H1 (cell line): Measurements from ENCODE around the gene RIN3. TPM values are rescaled to one million over a fixed set of nuclear protein-coding genes. Genes with fewer than 3 reads are reported as not detected.

Source experiments
- CTCF ChIA-PET: fragments of 300-600 bp; sonication (Branson Sonifier 250); formaldehyde crosslinking; loops from one replicate; lab custom pipeline; 2021; ENCODE audit not compliant: partially characterized antibody; lab: Charles Lee
- POLR2A ChIA-PET: fragments of 300-600 bp; sonication (Branson Sonifier 250); formaldehyde crosslinking; loops from one replicate; lab custom pipeline; 2021; ENCODE audit warnings: inconsistent platforms; ENCODE audit not compliant: partially characterized antibody; lab: Charles Lee
- DNase-seq, 2 experiments: peaks; one replicate each; pipeline versions ENCODE4 v3.0.0 to v3.0.0-alpha.2; 2010 to 2022; ENCODE audit warnings: low spot score in 2 of 2, low read depth in 1 of 2, mixed read lengths in 1 of 2
- FAIRE-seq: peaks from 2 replicates; lab custom pipeline; 2011; peaks lifted over from hg19 to GRCh38; lab: Jason Lieb, UNC
- H2AFZ ChIP-seq: 2 replicates; pipeline ENCODE4 v1.8.1; 2012; ENCODE audit warnings: low read length, inconsistent platforms
- H2AK5ac ChIP-seq: 2 replicates; pipeline ENCODE4 v1.6.1; 2013; ENCODE audit warnings: low read depth, low read length
- H2BK120ac ChIP-seq: replicated peaks from 2 replicates; pipeline ENCODE3; 2013; ENCODE audit warnings: low read depth, low read length, inconsistent platforms
- H2BK12ac ChIP-seq: 2 replicates; pipeline ENCODE4 v1.6.1; 2013; ENCODE audit warnings: low read depth, low read length
- H2BK15ac ChIP-seq: 2 replicates; pipeline ENCODE4 v1.6.1; 2013; ENCODE audit warnings: low read length
- H2BK20ac ChIP-seq: 2 replicates; pipeline ENCODE4 v1.6.1; 2013; ENCODE audit warnings: low read length
- H2BK5ac ChIP-seq: 2 replicates; pipeline ENCODE4 v1.6.1; 2013; ENCODE audit warnings: low read depth, low read length
- H3K14ac ChIP-seq: 2 replicates; pipeline ENCODE4 v1.6.1; 2013; ENCODE audit warnings: inconsistent platforms; ENCODE audit not compliant: insufficient read length
- H3K18ac ChIP-seq: 2 replicates; pipeline ENCODE4 v1.6.1; 2013; ENCODE audit warnings: low read length; ENCODE audit errors: extremely low read depth
- H3K23ac ChIP-seq: 2 replicates; pipeline ENCODE4 v1.6.1; 2013; ENCODE audit warnings: inconsistent platforms; ENCODE audit not compliant: insufficient read length
- H3K23me2 ChIP-seq: 2 replicates; pipeline ENCODE4 v1.6.1; 2013; ENCODE audit warnings: low read depth, low read length
- H3K27ac ChIP-seq: 2 replicates; pipeline ENCODE4 v1.6.1; 2011; ENCODE audit warnings: low read depth, low read length, inconsistent platforms
- H3K27me3 ChIP-seq, 4 experiments: replicated peaks in 1 of 4; 1 replicate in 1 of 4; 2 replicates in 3 of 4; pipeline versions ENCODE4 v1.6.1 to v1.8.1; 2011 to 2013; ENCODE audit warnings: low read length in 3 of 4, mild to moderate bottlenecking in 3 of 4, inconsistent platforms in 2 of 4, mixed read lengths in 2 of 4, moderate library complexity in 1 of 4; ENCODE audit not compliant: control insufficient read depth in 3 of 4, insufficient read depth in 3 of 4; ENCODE audit errors: extremely low read depth in 1 of 4
- H3K36me3 ChIP-seq, 4 experiments: 2 replicates each; pipeline versions ENCODE4 v1.6.1 to v1.8.1; 2011 to 2013; ENCODE audit warnings: mild to moderate bottlenecking in 4 of 4, low read length in 3 of 4, moderate library complexity in 2 of 4, control low read depth in 1 of 4, inconsistent platforms in 1 of 4; ENCODE audit not compliant: insufficient read depth in 4 of 4, control insufficient read depth in 2 of 4
- H3K4ac ChIP-seq: replicated peaks from 2 replicates; pipeline ENCODE3; 2013; ENCODE audit warnings: low read length, low read depth, mixed read lengths, inconsistent platforms; ENCODE audit not compliant: insufficient read length
- H3K4me1 ChIP-seq, 4 experiments: replicated peaks in 1 of 4; 1 replicate in 1 of 4; 2 replicates in 3 of 4; pipeline versions ENCODE4 v1.6.1 to v1.8.1; 2011 to 2013; ENCODE audit warnings: low read length in 3 of 4, inconsistent platforms in 2 of 4, mixed read lengths in 1 of 4; ENCODE audit not compliant: insufficient read depth in 4 of 4, control insufficient read depth in 3 of 4
- H3K4me2 ChIP-seq, 2 experiments: 2 replicates each; pipeline versions ENCODE4 v1.6.1 to v1.8.1; 2011 to 2013; ENCODE audit warnings: low read depth in 2 of 2, low read length in 2 of 2, control low read depth in 1 of 2, inconsistent platforms in 1 of 2, mild to moderate bottlenecking in 1 of 2; ENCODE audit not compliant: insufficient read depth in 1 of 2
- H3K4me3 ChIP-seq, 4 experiments: fragments of 200-600, 300-600 bp in 1 of 4; sonication (generic), shearing (Covaris generic), sonication (Bioruptor Twin) in 1 of 4; 2 replicates each; pipeline versions ENCODE4 v1.5.1 to v1.8.1; 2011 to 2016; ENCODE audit warnings: low read length in 4 of 4, low read depth in 3 of 4, control low read depth in 2 of 4, inconsistent platforms in 2 of 4, mild to moderate bottlenecking in 2 of 4, mixed read lengths in 1 of 4, moderate library complexity in 1 of 4; ENCODE audit not compliant: insufficient read depth in 2 of 4; ENCODE audit errors: extremely low read depth in 1 of 4
- H3K56ac ChIP-seq: replicated peaks from 2 replicates; pipeline ENCODE3; 2013; ENCODE audit warnings: low read depth, mild to moderate bottlenecking, mixed read lengths, low read length, inconsistent platforms; ENCODE audit not compliant: insufficient read length
- H3K79me1 ChIP-seq: 2 replicates; pipeline ENCODE4 v1.6.1; 2013; ENCODE audit warnings: low read depth, low read length, control low read depth
- H3K79me2 ChIP-seq, 2 experiments: 2 replicates each; pipeline versions ENCODE4 v1.6.1 to v1.8.1; 2012 to 2013; ENCODE audit warnings: low read length in 2 of 2, mild to moderate bottlenecking in 2 of 2, inconsistent platforms in 1 of 2; ENCODE audit not compliant: insufficient read depth in 2 of 2, control insufficient read depth in 1 of 2
- H3K9ac ChIP-seq, 4 experiments: replicated peaks in 1 of 4; 1 replicate in 1 of 4; 2 replicates in 3 of 4; pipeline versions ENCODE4 v1.6.1 to v1.8.1; 2011 to 2013; ENCODE audit warnings: low read depth in 3 of 4, low read length in 3 of 4, control low read depth in 2 of 4, mild to moderate bottlenecking in 2 of 4, moderate library complexity in 2 of 4, inconsistent platforms in 1 of 4; ENCODE audit errors: extremely low read depth in 1 of 4
- H3K9me3 ChIP-seq, 2 experiments: 2 replicates each; pipeline versions ENCODE4 v1.6.1 to v1.8.1; 2012 to 2013; ENCODE audit warnings: mild to moderate bottlenecking in 2 of 2, moderate library complexity in 2 of 2, control low read depth in 1 of 2, inconsistent platforms in 1 of 2, low read depth in 1 of 2, low read length in 1 of 2, mixed read lengths in 1 of 2; ENCODE audit not compliant: insufficient read depth in 2 of 2
- H4K20me1 ChIP-seq, 2 experiments: replicated peaks in 1 of 2; 2 replicates each; pipeline versions ENCODE3 to v1.8.1; 2011 to 2013; ENCODE audit warnings: inconsistent platforms in 2 of 2, low read length in 2 of 2, mild to moderate bottlenecking in 1 of 2; ENCODE audit not compliant: insufficient read depth in 2 of 2, control insufficient read depth in 1 of 2
- H4K5ac ChIP-seq: 2 replicates; pipeline ENCODE4 v1.6.1; 2013; ENCODE audit warnings: low read length, low read depth, mixed read lengths, inconsistent platforms; ENCODE audit not compliant: insufficient read length
- H4K8ac ChIP-seq: 2 replicates; pipeline ENCODE4 v1.8.0; 2013; ENCODE audit warnings: mild to moderate bottlenecking, moderate library complexity, low read length, inconsistent platforms; ENCODE audit not compliant: insufficient read depth; ENCODE audit errors: extremely low read depth
- H4K91ac ChIP-seq: replicated peaks from 2 replicates; pipeline ENCODE3; 2013; ENCODE audit warnings: low read length, mixed read lengths, inconsistent platforms; ENCODE audit not compliant: insufficient read length
- ATF2 ChIP-seq: IDR thresholded peaks from 2 replicates; pipeline ENCODE4 v1.6.1; 2012; ENCODE audit warnings: low read length, inconsistent platforms
- BRCA1 ChIP-seq: IDR thresholded peaks from 2 replicates; pipeline ENCODE4 v1.6.1; 2012; ENCODE audit warnings: low read depth, low read length, improper control_type of control experiment
- E2F6 ChIP-seq: IDR thresholded peaks from 2 replicates; pipeline ENCODE4 v1.6.1; 2012; ENCODE audit warnings: inconsistent platforms
- HDAC6 ChIP-seq: IDR thresholded peaks from one replicate; pipeline ENCODE4 v1.7.1; 2012; ENCODE audit warnings: low read depth, mild to moderate bottlenecking, inconsistent platforms, low read length, moderate library complexity
- KDM1A ChIP-seq: fragments of 200-600, 300-600 bp; sonication (generic); IDR thresholded peaks from 2 replicates; pipeline ENCODE4 v1.7.1; 2016; ENCODE audit warnings: mild to moderate bottlenecking, low read length, borderline replicate concordance
- KDM5A ChIP-seq: fragments of 200-600 bp; IDR thresholded peaks from 2 replicates; pipeline ENCODE4 v1.7.1; 2012; ENCODE audit warnings: mild to moderate bottlenecking, low read length, inconsistent platforms, mixed read lengths
- POLR2A ChIP-seq, 2 experiments: IDR thresholded peaks; 1 replicate in 1 of 2; 2 replicates in 1 of 2; pipeline ENCODE4 v1.6.1; 2011; ENCODE audit warnings: low read depth in 2 of 2, low read length in 2 of 2, mild to moderate bottlenecking in 2 of 2; ENCODE audit errors: control extremely low read depth in 1 of 2
- RFX5 ChIP-seq: IDR thresholded peaks from 2 replicates; pipeline ENCODE4 v1.6.1; 2011; ENCODE audit warnings: low read depth, low read length, improper control_type of control experiment, borderline replicate concordance
- SIX5 ChIP-seq: IDR thresholded peaks from 2 replicates; pipeline ENCODE4 v1.6.1; 2011; ENCODE audit warnings: mild to moderate bottlenecking, low read depth, low read length
- TAF1 ChIP-seq: IDR thresholded peaks from 2 replicates; pipeline ENCODE4 v1.6.1; 2011; ENCODE audit warnings: mild to moderate bottlenecking, low read depth, low read length
- TCF12 ChIP-seq: IDR thresholded peaks from 2 replicates; pipeline ENCODE4 v1.6.1; 2011; ENCODE audit warnings: low read depth, mild to moderate bottlenecking, low read length
- WGBS, 2 experiments: shearing (Covaris generic) in 1 of 2; methylation state at CpG; one replicate each; pipeline versions ENCODE4 v1.1.6 to v1.1.7; 2013 to 2015; ENCODE audit warnings: low lambda C conversion rate in 2 of 2, mixed read lengths in 2 of 2, inconsistent platforms in 1 of 2, low coverage in 1 of 2, missing lambda C conversion rate in 1 of 2; ENCODE audit not compliant: insufficient replicate concordance in 2 of 2, insufficient coverage in 1 of 2, insufficient read length in 1 of 2; ENCODE audit errors: extremely low coverage in 1 of 2, missing lambda C conversion rate in 1 of 2; 5-methylcytosine and 5-hydroxymethylcytosine counted together
- polyA plus RNA-seq, 7 experiments: library from polyadenylated mRNA; depleted of rRNA in 3 of 7; stranded (reverse) in 5 of 7; unstranded in 2 of 7; fragments of >200 nt in 5 of 7; fragments of 200-250 nt in 2 of 7; gene quantifications; 1 replicate in 5 of 7; 2 replicates in 1 of 7; 4 replicates in 1 of 7; pipeline versions ENCODE4 v1.2.1 to v1.2.3, GENCODE V29; 2011 to 2013; ENCODE audit warnings: missing spikeins in 2 of 7, mixed read lengths in 2 of 7
- total RNA-seq: library from RNA; stranded (reverse); fragmentation: NEBNext Ultra II Directional; extraction: Animal tissue kit (Norgen Biotek cat#: 25700); gene quantifications from 2 replicates; pipeline ENCODE4 v1.2.1, GENCODE V29; 2021

RIN3 gene
- total and polyA plus RNA-seq, 2 of the 8 experiments (the other 6 are each of a cell fraction or from before 2014, with no cell fraction given): 0.59 to 1.5 TPM

- Histone ChIP-seq H3K18ac (no peak overlapping the region; the same call in 1 of the 2 replicates), H3K4me3 (no peak overlapping the region), H3K9ac (no peak overlapping the region), H3K79me1 (no peaks in the 10 kb centered on the region), H3K9me3 (no peaks in the 10 kb centered on the region), H2AK5ac (no peak overlapping the region; the same call in 1 of the 2 replicates), H3K4ac (no peak overlapping the region), H3K27me3 (no peaks in the 10 kb centered on the region), H4K91ac (no peak overlapping the region), H3K79me2 (no peaks in the 10 kb centered on the region), H3K4me2 (peak overlapping the region in 1 of 2 experiments; percentile 23; a peak in 1 of 4 replicates), H2BK5ac (no peak overlapping the region; the same call in 1 of the 2 replicates), H2BK15ac (no peak overlapping the region), H3K36me3 (no peaks in the 10 kb centered on the region), H2BK12ac (no peak overlapping the region), H3K23ac (no peak overlapping the region), H2BK20ac (no peak overlapping the region; the same call in 1 of the 2 replicates), H3K56ac (no peak overlapping the region), H3K27ac (no peak overlapping the region), H3K4me1 (peaks cover 3 to 9% (median 6%) of the 10 kb centered on the region in 4 experiments), H4K20me1 (no peaks in the 10 kb centered on the region), H4K5ac (no peak overlapping the region), H4K8ac (no peak overlapping the region), H2AFZ (0 out of 2 replicates have a peak overlapping the region, but pooled peaks have one; percentile 10), H3K14ac (no peak overlapping the region), H3K23me2 (no peaks in the 10 kb centered on the region), H2BK120ac (no peak overlapping the region)
- ChIA-PET POLR2A (interaction anchor here (1.4 to 1.6 kb wide), 2 partner anchors 10 to 13 kb away, joined by 3 to 5 read pairs; no protein-coding TSS in a partner anchor), CTCF (interaction anchor here (0.6 to 1.6 kb wide), 6 partner anchors 11 to 118 kb away, joined by 3 to 7 read pairs (median 4); no protein-coding TSS in a partner anchor)
- WGBS, 2 experiments: 83% methylated on average over 8 of the region's 8 CpGs; no CpG with 5 or more reads in 1 of the 2 experiments
- DNase-seq (no peak), FAIRE-seq (no peak)
- TF ChIP-seq E2F6 (no peak), TCF12 (no peak), KDM5A (no peak), SIX5 (no peak), TAF1 (no peak), HDAC6 (no peak), ATF2 (no peak), BRCA1 (no peak), RFX5 (no peak), POLR2A (IDR thresholded peaks at IDR 0.05; ENCODE audit: control extremely low read depth in 1 of 2, low read depth in 2 of 2, low read length in 2 of 2) (no peak), KDM1A (no peak)
Observed at GRCh38 chr14:92573761-92574498, 60.3 kb downstream of the RIN3 start.
